Gastroesophageal sphincter (tissue), 3 donors: ENCODE data around the gene MUSTN1.

ENCODE experiments used
- CTCF ChIP-seq, 4 experiments: fragments of 200-600 bp in 2 of 4; fragments of 450-650 bp in 2 of 4; sonication (generic) in 1 of 4; IDR thresholded peaks; one replicate each; pipeline ENCODE4 v1.5.1; 2017 to 2019; ENCODE audit warnings: antibody characterized with exemption in 4 of 4, mild to moderate bottlenecking in 2 of 4, moderate library complexity in 2 of 4
- EP300 ChIP-seq: sonication (generic); formaldehyde crosslinking; IDR thresholded peaks from one replicate; pipeline ENCODE4 v1.6.1; 2017; ENCODE audit warnings: antibody characterized with exemption, mild to moderate bottlenecking
- POLR2A ChIP-seq, 2 donors: fragments of 450-650 bp; IDR thresholded peaks; one replicate each; pipeline ENCODE4 v1.6.1; 2017; ENCODE audit warnings: antibody characterized with exemption in 2 of 2, mild to moderate bottlenecking in 2 of 2, moderate library complexity in 1 of 2
- POLR2AphosphoS5 ChIP-seq: sonication (generic); formaldehyde crosslinking; IDR thresholded peaks from one replicate; pipeline ENCODE4 v1.6.1; 2017; ENCODE audit warnings: antibody characterized with exemption

DNA sequence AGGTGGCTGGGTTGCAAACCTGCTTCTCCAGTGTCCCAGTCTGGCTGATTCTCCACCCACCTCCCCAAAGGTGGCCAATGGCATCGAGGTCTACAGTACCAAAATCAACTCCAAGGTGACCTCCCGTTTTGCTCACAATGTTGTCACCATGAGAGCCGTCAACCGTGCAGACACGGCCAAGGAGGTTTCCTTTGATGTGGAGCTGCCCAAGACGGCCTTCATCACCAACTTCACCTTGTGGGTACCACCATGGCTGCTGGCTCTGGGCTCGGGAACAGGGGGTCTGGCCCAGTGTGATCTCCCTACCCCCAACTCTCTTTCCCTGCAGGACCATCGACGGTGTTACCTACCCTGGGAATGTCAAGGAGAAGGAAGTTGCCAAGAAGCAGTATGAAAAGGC is 38.4 kb downstream of the MUSTN1 start:
- TF ChIP-seq POLR2AphosphoS5 (no peak), CTCF (IDR thresholded peaks at IDR 0.05) (no peak), EP300 (no peak), POLR2A (IDR thresholded peaks at IDR 0.05) (no peak)
